ENCODE results near the gene UNC5CL. TPM values are rescaled to one million over a fixed set of nuclear protein-coding genes. Genes with fewer than 3 reads are reported as not detected.

UNC5CL gene
- total RNA-seq, 2 donors from 2014 or later, result 4.1 to 4.2 TPM

DNA sequence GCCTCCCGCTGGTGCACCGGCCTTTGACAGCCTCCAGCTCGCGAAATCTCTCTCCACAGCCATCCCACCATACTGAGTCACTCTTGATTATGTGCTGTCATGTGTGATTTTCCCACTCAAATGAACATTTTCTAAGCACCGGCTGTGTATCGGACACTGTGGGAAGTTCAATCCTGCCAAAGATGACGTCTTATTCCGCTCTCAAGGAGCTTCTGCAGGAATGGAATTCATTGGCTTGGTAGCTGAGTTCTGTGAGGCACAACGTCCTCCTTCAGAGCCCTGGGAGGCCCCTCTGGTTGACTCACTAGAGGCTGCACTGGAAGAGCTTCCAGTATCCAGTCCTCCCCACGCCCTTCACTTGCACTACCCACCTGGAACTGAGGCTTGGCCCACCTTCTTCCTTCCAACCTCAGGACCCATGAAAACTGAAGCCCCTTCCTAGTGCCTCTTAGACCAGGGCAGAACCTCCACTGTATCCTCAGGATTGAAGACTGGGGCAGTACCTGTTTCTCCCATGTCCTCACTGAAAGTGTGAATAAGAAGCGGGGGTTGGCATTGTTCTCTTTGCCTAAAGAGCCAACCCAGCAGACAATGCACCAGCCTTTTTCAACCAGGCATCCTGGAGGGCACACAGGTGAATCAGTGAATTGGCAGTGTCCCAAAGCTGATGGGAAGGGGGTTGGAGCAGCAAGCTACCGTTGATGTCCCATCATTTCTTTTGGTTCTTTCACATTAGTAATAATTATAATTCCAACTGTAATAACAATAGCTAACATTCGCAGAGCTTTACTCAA is 1.7 kb downstream of the UNC5CL start:
- Histone ChIP-seq H3K9ac (ENCODE audit: low read depth in 2 of 2, low read length in 2 of 2) (no peak overlapping the region), H3K4me3 (no peak overlapping the region), H3K4me1 (peaks cover 4% of the 10 kb centered on the region), H3K36me3 (no peaks in the 10 kb centered on the region), H3K27ac (no peak overlapping the region), H3K9me3 (no peaks in the 10 kb centered on the region), H3K27me3 (no peaks in the 10 kb centered on the region)
- TF ChIP-seq, protein P1, sequence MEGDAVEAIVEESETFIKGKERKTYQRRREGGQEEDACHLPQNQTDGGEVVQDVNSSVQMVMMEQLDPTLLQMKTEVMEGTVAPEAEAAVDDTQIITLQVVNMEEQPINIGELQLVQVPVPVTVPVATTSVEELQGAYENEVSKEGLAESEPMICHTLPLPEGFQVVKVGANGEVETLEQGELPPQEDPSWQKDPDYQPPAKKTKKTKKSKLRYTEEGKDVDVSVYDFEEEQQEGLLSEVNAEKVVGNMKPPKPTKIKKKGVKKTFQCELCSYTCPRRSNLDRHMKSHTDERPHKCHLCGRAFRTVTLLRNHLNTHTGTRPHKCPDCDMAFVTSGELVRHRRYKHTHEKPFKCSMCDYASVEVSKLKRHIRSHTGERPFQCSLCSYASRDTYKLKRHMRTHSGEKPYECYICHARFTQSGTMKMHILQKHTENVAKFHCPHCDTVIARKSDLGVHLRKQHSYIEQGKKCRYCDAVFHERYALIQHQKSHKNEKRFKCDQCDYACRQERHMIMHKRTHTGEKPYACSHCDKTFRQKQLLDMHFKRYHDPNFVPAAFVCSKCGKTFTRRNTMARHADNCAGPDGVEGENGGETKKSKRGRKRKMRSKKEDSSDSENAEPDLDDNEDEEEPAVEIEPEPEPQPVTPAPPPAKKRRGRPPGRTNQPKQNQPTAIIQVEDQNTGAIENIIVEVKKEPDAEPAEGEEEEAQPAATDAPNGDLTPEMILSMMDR (IDR thresholded peaks at IDR 0.05), result no peak
- intact Hi-C loops (cut with DNase I), result no loop called here
- DNase-seq, result no peak

DNA sequence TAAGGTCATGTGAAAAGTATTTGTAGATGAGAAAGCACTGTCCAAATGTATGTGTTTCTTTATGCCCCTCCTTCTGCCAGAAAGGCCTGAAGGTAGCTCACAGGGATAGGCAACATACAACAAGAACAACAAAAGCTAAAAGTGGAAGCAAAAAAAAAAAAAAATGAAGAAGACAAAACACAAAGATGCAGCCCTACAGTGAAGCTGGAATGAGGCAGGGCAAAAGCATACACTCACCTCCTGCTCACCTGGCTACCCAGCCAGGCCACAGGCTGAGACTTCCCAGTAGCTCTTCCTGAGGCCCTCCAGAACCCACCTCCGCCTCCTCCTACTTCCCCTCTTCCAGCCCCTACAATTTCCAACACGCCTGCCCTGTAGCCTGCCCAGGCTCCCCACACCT is 2.4 kb downstream of the UNC5CL start:
- intact Hi-C loops (cut with DNase I), result no loop called here
- H3K9me3 ChIP-seq, result no peaks in the 10 kb centered on the region
- TF ChIP-seq, protein P1 (IDR thresholded peaks at IDR 0.05), result no peak
- H3K36me3 ChIP-seq, result no peaks in the 10 kb centered on the region
- H3K27ac ChIP-seq, result no peak overlapping the region
- no peak for DNase-seq
- no peak overlapping the region for H3K4me3 ChIP-seq
- no peaks in the 10 kb centered on the region for H3K27me3 ChIP-seq
- H3K9ac ChIP-seq (ENCODE audit: low read depth in 2 of 2, low read length in 2 of 2), result no peak overlapping the region
- H3K4me1 ChIP-seq, result peaks cover 4% of the 10 kb centered on the region

DNA sequence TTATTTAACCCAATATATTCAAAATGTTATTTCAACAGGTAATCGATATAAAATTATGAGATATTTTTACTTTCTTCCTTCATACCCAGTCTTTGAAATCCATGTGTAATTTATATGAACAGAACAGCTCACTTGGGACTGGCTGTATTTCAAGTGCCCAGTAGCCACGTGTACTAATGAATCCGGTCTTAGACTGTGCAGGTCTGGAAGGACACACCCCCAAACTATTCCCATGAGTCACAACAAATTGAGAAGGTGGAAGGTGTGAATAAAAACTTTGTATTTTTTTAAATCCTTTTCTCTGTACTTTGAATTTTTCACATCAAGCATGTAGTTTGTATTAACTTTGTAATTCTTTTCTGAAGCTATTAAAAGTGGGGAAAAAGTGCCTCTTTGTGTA is 2.8 kb downstream of the UNC5CL start:
- DNase-seq, result no peak
- Histone ChIP-seq H3K4me3 (no peak overlapping the region), H3K9ac (ENCODE audit: low read depth in 2 of 2, low read length in 2 of 2) (no peak overlapping the region), H3K9me3 (no peaks in the 10 kb centered on the region), H3K4me1 (peaks cover 4% of the 10 kb centered on the region), H3K27ac (no peak overlapping the region), H3K36me3 (no peaks in the 10 kb centered on the region), H3K27me3 (no peaks in the 10 kb centered on the region)
- intact Hi-C loops (cut with DNase I), result no loop called here
- TF ChIP-seq, protein P1 (IDR thresholded peaks at IDR 0.05), result no peak

DNA sequence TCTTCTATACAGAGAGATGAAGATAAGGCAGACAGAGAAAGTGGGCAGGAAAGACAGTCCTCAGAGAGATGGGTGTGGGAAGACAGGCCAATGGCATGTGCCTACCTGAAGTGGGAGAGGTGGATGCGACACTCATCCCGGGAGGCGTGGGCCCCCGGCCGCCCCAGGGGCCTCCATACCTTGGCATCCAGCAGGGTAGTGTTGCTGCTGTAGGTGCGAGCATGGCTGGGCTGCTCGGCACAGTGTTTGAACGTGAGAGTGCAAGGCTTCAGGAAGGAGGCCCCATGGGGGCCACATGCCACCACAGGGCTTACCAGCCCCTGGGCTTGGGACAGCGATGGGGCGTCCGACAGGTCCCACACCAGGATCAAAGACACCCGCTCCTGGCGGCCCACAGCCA is 5.2 kb downstream of the UNC5CL start:
- no peak for DNase-seq
- no peaks in the 10 kb centered on the region for H3K36me3 ChIP-seq
- TF ChIP-seq, protein P1 (IDR thresholded peaks at IDR 0.05), result no peak

DNA sequence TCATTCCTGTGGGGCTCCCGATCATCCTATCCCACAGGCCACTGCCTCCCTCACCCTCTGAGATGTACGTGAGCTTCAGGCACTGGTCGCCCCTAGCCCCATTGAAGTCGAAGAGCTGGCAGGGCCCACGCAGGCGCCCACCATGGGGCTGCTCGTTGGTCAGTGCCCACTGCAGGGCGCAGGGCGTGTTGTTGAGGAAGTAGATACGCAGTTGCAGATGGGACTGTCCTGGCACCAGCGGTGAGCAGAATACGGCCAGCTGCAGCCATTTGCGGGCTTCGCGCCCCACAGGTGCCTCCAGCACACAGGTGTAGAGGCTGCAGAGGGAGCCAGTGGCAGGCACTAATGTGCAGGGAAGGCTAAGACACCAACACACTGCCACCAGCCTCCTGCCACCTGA is 6.2 kb downstream of the UNC5CL start:
- no peak overlapping the region for H3K9ac ChIP-seq (ENCODE audit: low read depth in 2 of 2, low read length in 2 of 2)
- DNase-seq, result no peak
- H3K4me3 ChIP-seq, result no peak overlapping the region
- H3K27me3 ChIP-seq, result no peaks in the 10 kb centered on the region
- H3K36me3 ChIP-seq, result no peaks in the 10 kb centered on the region
- TF ChIP-seq, protein P1 (IDR thresholded peaks at IDR 0.05), result no peak
- intact Hi-C loops (cut with DNase I), result no loop called here
- no peaks in the 10 kb centered on the region for H3K9me3 ChIP-seq
- no peak overlapping the region for H3K27ac ChIP-seq
- H3K4me1 ChIP-seq, result no peaks in the 10 kb centered on the region

More for the DNA sequence above, 5.2 kb downstream of the UNC5CL start:
- H3K9me3 ChIP-seq, result no peaks in the 10 kb centered on the region
- no peaks in the 10 kb centered on the region for H3K27me3 ChIP-seq
- H3K9ac ChIP-seq (ENCODE audit: low read depth in 2 of 2, low read length in 2 of 2), result no peak overlapping the region
- H3K27ac ChIP-seq, result no peak overlapping the region
- H3K4me1 ChIP-seq, result no peaks in the 10 kb centered on the region
- intact Hi-C loops (cut with DNase I), result no loop called here
- H3K4me3 ChIP-seq, result no peak overlapping the region

All from colonic mucosa (tissue), 4 donors.